H1 (cell line): ENCODE results near the gene C5orf15. TPM values are rescaled to one million over a fixed set of nuclear protein-coding genes. Genes with fewer than 3 reads are reported as not detected.

ENCODE experiments used
- CTCF ChIA-PET: fragments of 300-600 bp; sonication (Branson Sonifier 250); formaldehyde crosslinking; loops from one replicate; lab custom pipeline; 2021; ENCODE audit not compliant: partially characterized antibody; lab: Charles Lee
- POLR2A ChIA-PET: fragments of 300-600 bp; sonication (Branson Sonifier 250); formaldehyde crosslinking; loops from one replicate; lab custom pipeline; 2021; ENCODE audit warnings: inconsistent platforms; ENCODE audit not compliant: partially characterized antibody; lab: Charles Lee
- DNase-seq, 2 experiments: peaks; one replicate each; pipeline versions ENCODE4 v3.0.0 to v3.0.0-alpha.2; 2010 to 2022; ENCODE audit warnings: low spot score in 2 of 2, low read depth in 1 of 2, mixed read lengths in 1 of 2
- FAIRE-seq: peaks from 2 replicates; lab custom pipeline; 2011; peaks lifted over from hg19 to GRCh38; lab: Jason Lieb, UNC
- H2AFZ ChIP-seq: 2 replicates; pipeline ENCODE4 v1.8.1; 2012; ENCODE audit warnings: low read length, inconsistent platforms
- H2AK5ac ChIP-seq: 2 replicates; pipeline ENCODE4 v1.6.1; 2013; ENCODE audit warnings: low read depth, low read length
- H2BK120ac ChIP-seq: replicated peaks from 2 replicates; pipeline ENCODE3; 2013; ENCODE audit warnings: low read depth, low read length, inconsistent platforms
- H2BK12ac ChIP-seq: 2 replicates; pipeline ENCODE4 v1.6.1; 2013; ENCODE audit warnings: low read depth, low read length
- H2BK15ac ChIP-seq: 2 replicates; pipeline ENCODE4 v1.6.1; 2013; ENCODE audit warnings: low read length
- H2BK20ac ChIP-seq: 2 replicates; pipeline ENCODE4 v1.6.1; 2013; ENCODE audit warnings: low read length
- H2BK5ac ChIP-seq: 2 replicates; pipeline ENCODE4 v1.6.1; 2013; ENCODE audit warnings: low read depth, low read length
- H3K14ac ChIP-seq: 2 replicates; pipeline ENCODE4 v1.6.1; 2013; ENCODE audit warnings: inconsistent platforms; ENCODE audit not compliant: insufficient read length
- H3K18ac ChIP-seq: 2 replicates; pipeline ENCODE4 v1.6.1; 2013; ENCODE audit warnings: low read length; ENCODE audit errors: extremely low read depth
- H3K23ac ChIP-seq: 2 replicates; pipeline ENCODE4 v1.6.1; 2013; ENCODE audit warnings: inconsistent platforms; ENCODE audit not compliant: insufficient read length
- H3K23me2 ChIP-seq: 2 replicates; pipeline ENCODE4 v1.6.1; 2013; ENCODE audit warnings: low read depth, low read length
- H3K27ac ChIP-seq: 2 replicates; pipeline ENCODE4 v1.6.1; 2011; ENCODE audit warnings: low read depth, low read length, inconsistent platforms
- H3K27me3 ChIP-seq, 4 experiments: replicated peaks in 1 of 4; 1 replicate in 1 of 4; 2 replicates in 3 of 4; pipeline versions ENCODE4 v1.6.1 to v1.8.1; 2011 to 2013; ENCODE audit warnings: low read length in 3 of 4, mild to moderate bottlenecking in 3 of 4, inconsistent platforms in 2 of 4, mixed read lengths in 2 of 4, moderate library complexity in 1 of 4; ENCODE audit not compliant: control insufficient read depth in 3 of 4, insufficient read depth in 3 of 4; ENCODE audit errors: extremely low read depth in 1 of 4
- H3K36me3 ChIP-seq, 4 experiments: 2 replicates each; pipeline versions ENCODE4 v1.6.1 to v1.8.1; 2011 to 2013; ENCODE audit warnings: mild to moderate bottlenecking in 4 of 4, low read length in 3 of 4, moderate library complexity in 2 of 4, control low read depth in 1 of 4, inconsistent platforms in 1 of 4; ENCODE audit not compliant: insufficient read depth in 4 of 4, control insufficient read depth in 2 of 4
- H3K4ac ChIP-seq: replicated peaks from 2 replicates; pipeline ENCODE3; 2013; ENCODE audit warnings: low read length, low read depth, mixed read lengths, inconsistent platforms; ENCODE audit not compliant: insufficient read length
- H3K4me1 ChIP-seq, 4 experiments: replicated peaks in 1 of 4; 1 replicate in 1 of 4; 2 replicates in 3 of 4; pipeline versions ENCODE4 v1.6.1 to v1.8.1; 2011 to 2013; ENCODE audit warnings: low read length in 3 of 4, inconsistent platforms in 2 of 4, mixed read lengths in 1 of 4; ENCODE audit not compliant: insufficient read depth in 4 of 4, control insufficient read depth in 3 of 4
- H3K4me2 ChIP-seq, 2 experiments: 2 replicates each; pipeline versions ENCODE4 v1.6.1 to v1.8.1; 2011 to 2013; ENCODE audit warnings: low read depth in 2 of 2, low read length in 2 of 2, control low read depth in 1 of 2, inconsistent platforms in 1 of 2, mild to moderate bottlenecking in 1 of 2; ENCODE audit not compliant: insufficient read depth in 1 of 2
- H3K4me3 ChIP-seq, 4 experiments: fragments of 200-600, 300-600 bp in 1 of 4; sonication (generic), shearing (Covaris generic), sonication (Bioruptor Twin) in 1 of 4; 2 replicates each; pipeline versions ENCODE4 v1.5.1 to v1.8.1; 2011 to 2016; ENCODE audit warnings: low read length in 4 of 4, low read depth in 3 of 4, control low read depth in 2 of 4, inconsistent platforms in 2 of 4, mild to moderate bottlenecking in 2 of 4, mixed read lengths in 1 of 4, moderate library complexity in 1 of 4; ENCODE audit not compliant: insufficient read depth in 2 of 4; ENCODE audit errors: extremely low read depth in 1 of 4
- H3K56ac ChIP-seq: replicated peaks from 2 replicates; pipeline ENCODE3; 2013; ENCODE audit warnings: low read depth, mild to moderate bottlenecking, mixed read lengths, low read length, inconsistent platforms; ENCODE audit not compliant: insufficient read length
- H3K79me1 ChIP-seq: 2 replicates; pipeline ENCODE4 v1.6.1; 2013; ENCODE audit warnings: low read depth, low read length, control low read depth
- H3K79me2 ChIP-seq, 2 experiments: 2 replicates each; pipeline versions ENCODE4 v1.6.1 to v1.8.1; 2012 to 2013; ENCODE audit warnings: low read length in 2 of 2, mild to moderate bottlenecking in 2 of 2, inconsistent platforms in 1 of 2; ENCODE audit not compliant: insufficient read depth in 2 of 2, control insufficient read depth in 1 of 2
- H3K9ac ChIP-seq, 4 experiments: replicated peaks in 1 of 4; 1 replicate in 1 of 4; 2 replicates in 3 of 4; pipeline versions ENCODE4 v1.6.1 to v1.8.1; 2011 to 2013; ENCODE audit warnings: low read depth in 3 of 4, low read length in 3 of 4, control low read depth in 2 of 4, mild to moderate bottlenecking in 2 of 4, moderate library complexity in 2 of 4, inconsistent platforms in 1 of 4; ENCODE audit errors: extremely low read depth in 1 of 4
- H3K9me3 ChIP-seq, 2 experiments: 2 replicates each; pipeline versions ENCODE4 v1.6.1 to v1.8.1; 2012 to 2013; ENCODE audit warnings: mild to moderate bottlenecking in 2 of 2, moderate library complexity in 2 of 2, control low read depth in 1 of 2, inconsistent platforms in 1 of 2, low read depth in 1 of 2, low read length in 1 of 2, mixed read lengths in 1 of 2; ENCODE audit not compliant: insufficient read depth in 2 of 2
- H4K20me1 ChIP-seq, 2 experiments: replicated peaks in 1 of 2; 2 replicates each; pipeline versions ENCODE3 to v1.8.1; 2011 to 2013; ENCODE audit warnings: inconsistent platforms in 2 of 2, low read length in 2 of 2, mild to moderate bottlenecking in 1 of 2; ENCODE audit not compliant: insufficient read depth in 2 of 2, control insufficient read depth in 1 of 2
- H4K5ac ChIP-seq: 2 replicates; pipeline ENCODE4 v1.6.1; 2013; ENCODE audit warnings: low read length, low read depth, mixed read lengths, inconsistent platforms; ENCODE audit not compliant: insufficient read length
- H4K8ac ChIP-seq: 2 replicates; pipeline ENCODE4 v1.8.0; 2013; ENCODE audit warnings: mild to moderate bottlenecking, moderate library complexity, low read length, inconsistent platforms; ENCODE audit not compliant: insufficient read depth; ENCODE audit errors: extremely low read depth
- H4K91ac ChIP-seq: replicated peaks from 2 replicates; pipeline ENCODE3; 2013; ENCODE audit warnings: low read length, mixed read lengths, inconsistent platforms; ENCODE audit not compliant: insufficient read length
- CBX5 ChIP-seq: fragments of 300-800, 300-1000 bp; sonication (generic); IDR thresholded peaks from 2 replicates; pipeline ENCODE4 v1.7.1; 2016; ENCODE audit warnings: antibody characterized with exemption, low read length, low read depth
- JUN ChIP-seq: IDR thresholded peaks from 2 replicates; pipeline ENCODE4 v1.6.1; 2011; ENCODE audit warnings: low read depth, mild to moderate bottlenecking, improper control_type of control experiment, low read length
- JUND ChIP-seq: IDR thresholded peaks from 2 replicates; pipeline ENCODE4 v1.6.1; 2011; ENCODE audit warnings: mild to moderate bottlenecking, improper control_type of control experiment, low read length
- KDM1A ChIP-seq: fragments of 200-600, 300-600 bp; sonication (generic); IDR thresholded peaks from 2 replicates; pipeline ENCODE4 v1.7.1; 2016; ENCODE audit warnings: mild to moderate bottlenecking, low read length, borderline replicate concordance
- RFX5 ChIP-seq: IDR thresholded peaks from 2 replicates; pipeline ENCODE4 v1.6.1; 2011; ENCODE audit warnings: low read depth, low read length, improper control_type of control experiment, borderline replicate concordance
- RNF2 ChIP-seq: fragments of 200-900, 300-1000 bp; sonication (generic); IDR thresholded peaks from 2 replicates; pipeline ENCODE4 v1.7.1; 2016; ENCODE audit warnings: borderline replicate concordance, low read depth, mild to moderate bottlenecking, antibody characterized with exemption, low read length; ENCODE audit not compliant: poor library complexity, severe bottlenecking; ENCODE audit errors: missing control alignments
- SAP30 ChIP-seq: fragments of 300-600 bp; sonication (generic); IDR thresholded peaks from 2 replicates; pipeline ENCODE4 v1.7.1; 2012; ENCODE audit warnings: low read length, moderate library complexity, mild to moderate bottlenecking, inconsistent platforms; ENCODE audit not compliant: insufficient read depth, insufficient replicate concordance
- SP1 ChIP-seq: IDR thresholded peaks from 2 replicates; pipeline ENCODE4 v1.6.1; 2011; ENCODE audit warnings: low read depth, low read length
- SRF ChIP-seq: IDR thresholded peaks from 2 replicates; pipeline ENCODE4 v1.6.1; 2011; ENCODE audit warnings: mild to moderate bottlenecking, low read depth, low read length, moderate library complexity
- ZNF274 ChIP-seq: IDR thresholded peaks from 2 replicates; pipeline ENCODE4 v1.7.0; 2012; ENCODE audit warnings: low read length, borderline replicate concordance; ENCODE audit errors: extremely low read depth
- WGBS, 2 experiments: shearing (Covaris generic) in 1 of 2; methylation state at CpG; one replicate each; pipeline versions ENCODE4 v1.1.6 to v1.1.7; 2013 to 2015; ENCODE audit warnings: low lambda C conversion rate in 2 of 2, mixed read lengths in 2 of 2, inconsistent platforms in 1 of 2, low coverage in 1 of 2, missing lambda C conversion rate in 1 of 2; ENCODE audit not compliant: insufficient replicate concordance in 2 of 2, insufficient coverage in 1 of 2, insufficient read length in 1 of 2; ENCODE audit errors: extremely low coverage in 1 of 2, missing lambda C conversion rate in 1 of 2; 5-methylcytosine and 5-hydroxymethylcytosine counted together
- polyA plus RNA-seq, 7 experiments: library from polyadenylated mRNA; depleted of rRNA in 3 of 7; stranded (reverse) in 5 of 7; unstranded in 2 of 7; fragments of >200 nt in 5 of 7; fragments of 200-250 nt in 2 of 7; gene quantifications; 1 replicate in 5 of 7; 2 replicates in 1 of 7; 4 replicates in 1 of 7; pipeline versions ENCODE4 v1.2.1 to v1.2.3, GENCODE V29; 2011 to 2013; ENCODE audit warnings: missing spikeins in 2 of 7, mixed read lengths in 2 of 7
- total RNA-seq: library from RNA; stranded (reverse); fragmentation: NEBNext Ultra II Directional; extraction: Animal tissue kit (Norgen Biotek cat#: 25700); gene quantifications from 2 replicates; pipeline ENCODE4 v1.2.1, GENCODE V29; 2021
- TF ChIP-seq, protein P1 (sequence below): IDR thresholded peaks from 2 replicates; pipeline ENCODE4 v1.6.1; 2011; ENCODE audit warnings: low read length, improper control_type of control experiment

Gene C5orf15
- total and polyA plus RNA-seq, 2 of the 8 experiments (the other 6 are each of a cell fraction or from before 2014, with no cell fraction given) = 31.7 to 39.3 TPM

DNA sequence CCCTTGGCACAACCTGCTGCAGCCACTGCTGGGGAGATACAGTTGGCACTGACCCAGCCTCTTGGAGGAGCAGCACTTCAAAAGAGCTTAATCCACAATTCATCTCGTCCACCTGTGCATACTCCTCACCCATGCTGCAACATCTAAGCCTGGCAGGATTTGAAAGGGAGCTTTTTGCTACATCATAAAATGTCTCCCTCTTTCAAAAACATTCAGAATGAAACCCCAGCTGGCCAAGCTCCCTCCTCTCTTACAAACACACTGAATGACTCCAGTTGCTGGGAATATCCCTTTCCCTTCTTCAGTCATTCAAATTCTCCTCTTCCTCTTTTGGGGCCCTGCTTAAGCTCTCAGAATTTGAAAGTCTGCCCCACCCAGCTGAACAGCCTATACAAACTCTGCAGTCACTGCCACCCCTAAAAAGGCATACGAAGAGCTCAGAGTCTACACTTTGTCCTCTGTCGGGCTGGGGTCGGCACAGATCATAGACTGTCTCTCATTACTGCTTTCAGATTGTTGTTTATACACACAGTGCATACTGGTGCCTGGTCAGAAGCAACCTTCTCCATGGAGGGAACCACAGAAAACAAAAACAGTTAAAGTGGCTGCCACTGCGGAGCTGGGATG lies 8.8 kb upstream of the C5orf15 start:
- Histone ChIP-seq H3K18ac (no peak overlapping the region), H3K36me3 (peaks cover 19 to 64% (median 46%) of the 10 kb centered on the region in 4 experiments), H3K27me3 (no peaks in the 10 kb centered on the region), H3K79me1 (no peaks in the 10 kb centered on the region; the same call in 1 of the 2 replicates), H3K9ac (no peak overlapping the region), H3K9me3 (no peaks in the 10 kb centered on the region), H4K91ac (no peak overlapping the region), H3K56ac (no peak overlapping the region), H3K4me3 (no peak overlapping the region), H3K4ac (no peak overlapping the region), H3K14ac (no peak overlapping the region), H4K5ac (no peak overlapping the region), H4K20me1 (peaks cover 2 to 7% of the 10 kb centered on the region in 2 experiments), H3K79me2 (peaks cover 3 to 4% of the 10 kb centered on the region in 2 experiments; a peak in 1 of 4 replicates), H2AFZ (no peak overlapping the region), H2BK120ac (no peak overlapping the region), H2BK20ac (no peak overlapping the region), H4K8ac (no peak overlapping the region), H3K4me1 (no peaks in the 10 kb centered on the region), H3K23ac (no peak overlapping the region), H3K23me2 (no peaks in the 10 kb centered on the region), H2BK15ac (no peak overlapping the region), H2BK5ac (no peak overlapping the region; the same call in 1 of the 2 replicates), H3K27ac (no peak overlapping the region), H2BK12ac (no peak overlapping the region), H3K4me2 (no peak overlapping the region), H2AK5ac (no peak overlapping the region)
- WGBS, 2 experiments = 84% methylated on average over 5 of the region's 5 CpGs; no CpG with 5 or more reads in 1 of the 2 experiments
- DNase-seq (no peak), FAIRE-seq (no peak)
- CTCF ChIA-PET = interaction anchor here (0.9 to 15.5 kb wide), 4 partner anchors 11 to 161 kb away, joined by 3 to 160 read pairs (median 4); no protein-coding TSS in a partner anchor
- POLR2A ChIA-PET = interaction anchor here (0.8 to 1.5 kb wide), 4 partner anchors 12 to 925 kb away, joined by 3 to 5 read pairs (median 3); partner anchors contain the start of genes HSPA4 and VDAC1
- TF ChIP-seq ZNF274 (no peak), SRF (no peak), RFX5 (no peak), SAP30 (no peak), KDM1A (no peak), JUN (no peak), SP1 (no peak), JUND (no peak), CBX5 (no peak), RNF2 (no peak)
- TF ChIP-seq, protein P1, sequence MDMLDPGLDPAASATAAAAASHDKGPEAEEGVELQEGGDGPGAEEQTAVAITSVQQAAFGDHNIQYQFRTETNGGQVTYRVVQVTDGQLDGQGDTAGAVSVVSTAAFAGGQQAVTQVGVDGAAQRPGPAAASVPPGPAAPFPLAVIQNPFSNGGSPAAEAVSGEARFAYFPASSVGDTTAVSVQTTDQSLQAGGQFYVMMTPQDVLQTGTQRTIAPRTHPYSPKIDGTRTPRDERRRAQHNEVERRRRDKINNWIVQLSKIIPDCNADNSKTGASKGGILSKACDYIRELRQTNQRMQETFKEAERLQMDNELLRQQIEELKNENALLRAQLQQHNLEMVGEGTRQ = no peak
